Endothelial cell of umbilical vein (primary cell): Measurements from ENCODE around the gene MAP7D3. TPM values are rescaled to one million over a fixed set of nuclear protein-coding genes. Genes with fewer than 3 reads are reported as not detected.

ENCODE experiments used
- BruUV-seq: library from RNA; stranded (reverse); fragments of 400-500 nt; replicated peaks from 2 replicates; lab custom pipeline; 2021; lab: Mats Ljungman, UMichigan
- CTCF ChIA-PET: fragments of 300-600, 350-600 bp; sonication (Branson Sonifier 250); formaldehyde crosslinking; loops from one replicate; lab custom pipeline; 2021; ENCODE audit warnings: antibody characterized with exemption, inconsistent platforms; lab: Charles Lee
- POLR2A ChIA-PET: fragments of 300-600, 350-600 bp; sonication (Branson Sonifier 250); formaldehyde crosslinking; loops from one replicate; lab custom pipeline; 2021; ENCODE audit warnings: antibody characterized with exemption, inconsistent platforms; lab: Charles Lee
- DNase-seq: peaks from one replicate; pipeline ENCODE4 v3.0.0-alpha.2; 2011; ENCODE audit warnings: low read depth, low spot score
- FAIRE-seq: peaks from 2 replicates; lab custom pipeline; 2011; peaks lifted over from hg19 to GRCh38; lab: Jason Lieb, UNC
- H2AFZ ChIP-seq: 2 replicates; pipeline ENCODE4 v1.6.0; 2012; ENCODE audit warnings: low read depth, low read length, control low read depth, inconsistent platforms
- H3K27ac ChIP-seq: 2 replicates; pipeline ENCODE4 v1.5.1; 2011; ENCODE audit warnings: low read depth, mild to moderate bottlenecking, control low read depth, low read length, moderate library complexity; ENCODE audit not compliant: insufficient read depth
- H3K27me3 ChIP-seq, 2 experiments: 2 replicates each; pipeline versions ENCODE4 v1.6.0 to v1.6.1; 2011; ENCODE audit warnings: low read length in 2 of 2, mixed read lengths in 1 of 2; ENCODE audit not compliant: control insufficient read depth in 2 of 2, insufficient read depth in 2 of 2
- H3K36me3 ChIP-seq, 2 experiments: 2 replicates in 1 of 2; 3 replicates in 1 of 2; pipeline ENCODE4 v1.5.1; 2011; ENCODE audit warnings: low read length in 2 of 2, mild to moderate bottlenecking in 1 of 2, moderate library complexity in 1 of 2; ENCODE audit not compliant: control insufficient read depth in 2 of 2, insufficient read depth in 2 of 2; ENCODE audit errors: extremely low read depth in 1 of 2
- H3K4me1 ChIP-seq: 3 replicates; pipeline ENCODE4 v1.5.1; 2011; ENCODE audit warnings: mild to moderate bottlenecking, low read length; ENCODE audit not compliant: control insufficient read depth, insufficient read depth; ENCODE audit errors: extremely low read depth
- H3K4me2 ChIP-seq: 2 replicates; pipeline ENCODE4 v1.6.1; 2011; ENCODE audit warnings: low read length, control low read depth, mixed read lengths; ENCODE audit not compliant: insufficient read depth
- H3K4me3 ChIP-seq, 3 experiments: fragments of 200-600 bp in 1 of 3; sonication (generic), shearing (Covaris generic) in 1 of 3; replicated peaks in 1 of 3; 2 replicates each; pipeline ENCODE4 v1.5.1; 2011 to 2016; ENCODE audit warnings: control low read depth in 3 of 3, low read length in 3 of 3, mild to moderate bottlenecking in 2 of 3, inconsistent platforms in 1 of 3, low read depth in 1 of 3, moderate library complexity in 1 of 3; ENCODE audit not compliant: insufficient read depth in 1 of 3
- H3K79me2 ChIP-seq: 2 replicates; pipeline ENCODE4 v1.6.0; 2012; ENCODE audit warnings: low read length, inconsistent platforms; ENCODE audit not compliant: control insufficient read depth, insufficient read depth
- H3K9ac ChIP-seq: replicated peaks from 2 replicates; pipeline ENCODE3; 2011; ENCODE audit warnings: low read length, control low read depth; ENCODE audit not compliant: insufficient read depth; ENCODE audit errors: extremely low read depth
- H3K9me1 ChIP-seq: replicated peaks from 3 replicates; pipeline ENCODE4 v1.6.0; 2011; ENCODE audit warnings: mild to moderate bottlenecking, low read length; ENCODE audit not compliant: control insufficient read depth, insufficient read depth; ENCODE audit errors: extremely low read depth
- H3K9me3 ChIP-seq: replicated peaks from 2 replicates; pipeline ENCODE4 v1.5.1; 2012; ENCODE audit warnings: low read length, inconsistent platforms; ENCODE audit not compliant: control insufficient read depth, insufficient read depth
- H4K20me1 ChIP-seq: replicated peaks from 2 replicates; pipeline ENCODE3; 2011; ENCODE audit warnings: mild to moderate bottlenecking, low read length; ENCODE audit not compliant: control insufficient read depth, insufficient read depth; ENCODE audit errors: extremely low read depth
- EZH2 ChIP-seq: IDR thresholded peaks from 2 replicates; pipeline ENCODE4 v1.6.1; 2012; ENCODE audit warnings: borderline replicate concordance, low read depth, mild to moderate bottlenecking, moderate library complexity, low read length, inconsistent platforms; ENCODE audit not compliant: severe bottlenecking
- FOS ChIP-seq: IDR thresholded peaks from 2 replicates; pipeline ENCODE4 v1.6.1; 2011; ENCODE audit warnings: mild to moderate bottlenecking, low read length, moderate library complexity, borderline replicate concordance; ENCODE audit not compliant: insufficient read depth
- GATA2 ChIP-seq: IDR thresholded peaks from 2 replicates; pipeline ENCODE4 v1.7.0; 2011; ENCODE audit warnings: low read depth, mild to moderate bottlenecking, moderate library complexity, mixed read lengths, low read length; ENCODE audit not compliant: insufficient read length, insufficient read depth
- JUN ChIP-seq: IDR thresholded peaks from 2 replicates; pipeline ENCODE4 v1.6.1; 2011; ENCODE audit warnings: borderline replicate concordance, low read depth; ENCODE audit not compliant: insufficient read length, insufficient read depth
- MYC ChIP-seq: IDR thresholded peaks from one replicate; pipeline ENCODE4 v1.6.1; 2011; ENCODE audit warnings: mild to moderate bottlenecking, low read depth, low read length
- POLR2A ChIP-seq: IDR thresholded peaks from 2 replicates; pipeline ENCODE4 v1.6.1; 2012; ENCODE audit warnings: low read depth, mild to moderate bottlenecking, control low read depth, low read length
- POLR2AphosphoS5 ChIP-seq: IDR thresholded peaks from 2 replicates; pipeline ENCODE4 v1.6.1; 2012; ENCODE audit warnings: low read depth, mild to moderate bottlenecking, control low read depth, low read length, moderate library complexity; ENCODE audit not compliant: insufficient read depth
- dilution Hi-C: fragments of 300-500 bp; cut with MboI; formaldehyde crosslinking; loops from one replicate; pipeline ENCODE4 v1.15.0; 2019; ENCODE audit warnings: low sequenced_read_pairs; ENCODE audit not compliant: extremely low pct_ligation_motif_present
- intact Hi-C: fragments of 100-400 bp; cut with micrococcal nuclease; formaldehyde crosslinking; loops from one replicate; pipeline ENCODE4 v1.10.0; 2022
- polyA plus RNA-seq, 4 experiments: library from polyadenylated mRNA; depleted of rRNA in 3 of 4; stranded (reverse) in 3 of 4; unstranded in 1 of 4; fragments of >200 nt; gene quantifications; 2 replicates each; pipeline versions ENCODE4 v1.2.1 to v1.2.3, GENCODE V29; 2011 to 2012; ENCODE audit warnings: missing spikeins in 1 of 4
- total RNA-seq: library from RNA; stranded (reverse); gene quantifications from 2 replicates; pipeline ENCODE4 v1.2.3, GENCODE V29; 2021
- TF ChIP-seq, protein P1 (sequence below): IDR thresholded peaks from 2 replicates; pipeline ENCODE4 v1.6.1; 2011; ENCODE audit not compliant: insufficient read depth, insufficient read length
- TF ChIP-seq, protein P2 (sequence below), 2 donors: IDR thresholded peaks; 1 replicate in 1 of 2; 2 replicates in 1 of 2; pipeline ENCODE4 v1.5.1; 2011; ENCODE audit warnings: low read length in 2 of 2, mild to moderate bottlenecking in 2 of 2, moderate library complexity in 2 of 2, control low read depth in 1 of 2, inconsistent platforms in 1 of 2, low read depth in 1 of 2; ENCODE audit not compliant: insufficient read depth in 1 of 2; ENCODE audit errors: extremely low read depth in 1 of 2

The MAP7D3 gene
- total and polyA plus RNA-seq, 2 donors (not counting 3 experiments of a cell fraction or from before 2014, with no cell fraction given): 6.5 to 22.8 TPM

DNA sequence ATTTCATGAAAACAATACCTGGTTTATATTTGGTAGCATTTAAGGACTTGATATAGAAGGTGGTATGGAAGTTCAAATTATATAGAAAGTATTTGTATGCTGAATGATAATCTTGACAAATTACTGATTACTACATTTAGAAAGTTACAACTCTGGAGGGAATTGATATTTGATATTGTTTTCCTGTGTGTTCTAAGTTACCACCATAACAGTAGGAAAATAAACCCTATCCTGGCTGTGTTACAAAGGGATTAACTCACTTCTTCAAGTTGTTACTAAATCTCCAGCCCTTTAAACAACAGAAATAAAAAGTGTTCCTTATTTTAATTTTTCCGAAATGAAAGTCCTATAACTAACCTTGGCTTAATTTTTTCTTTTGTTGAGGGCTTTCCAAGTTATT lies 67.3 kb downstream of the MAP7D3 start:
- CTCF ChIA-PET: interaction anchor here (1.7 kb wide), 1 partner anchor 156 kb away, joined by 5 read pairs; no protein-coding TSS in a partner anchor
- dilution Hi-C loops (no loop called here), intact Hi-C loops (loop anchor here (2.0 kb wide), 1 partner anchor 13 kb away; no protein-coding TSS in a partner anchor)
- peak; percentile 38 for FAIRE-seq
- H3K4me1 ChIP-seq: peaks cover 17% of the 10 kb centered on the region
- POLR2A ChIA-PET: no interaction called here
- DNase-seq: no peak
- no peak overlapping the region for H3K4me2 ChIP-seq
- H4K20me1 ChIP-seq: no peaks in the 10 kb centered on the region
- H3K79me2 ChIP-seq: no peaks in the 10 kb centered on the region
- H3K27ac ChIP-seq: no peak overlapping the region
- no peaks in the 10 kb centered on the region for H3K9me1 ChIP-seq
- H2AFZ ChIP-seq: no peak overlapping the region
- no peak overlapping the region for H3K9ac ChIP-seq
- H3K4me3 ChIP-seq: no peak overlapping the region
- TF ChIP-seq, protein P1, sequence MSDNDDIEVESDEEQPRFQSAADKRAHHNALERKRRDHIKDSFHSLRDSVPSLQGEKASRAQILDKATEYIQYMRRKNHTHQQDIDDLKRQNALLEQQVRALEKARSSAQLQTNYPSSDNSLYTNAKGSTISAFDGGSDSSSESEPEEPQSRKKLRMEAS: no peak
- TF ChIP-seq POLR2A (no peak), FOS (no peak), JUN (no peak), MYC (no peak), POLR2AphosphoS5 (no peak), GATA2 (no peak), EZH2 (no peak)
- TF ChIP-seq, protein P2, sequence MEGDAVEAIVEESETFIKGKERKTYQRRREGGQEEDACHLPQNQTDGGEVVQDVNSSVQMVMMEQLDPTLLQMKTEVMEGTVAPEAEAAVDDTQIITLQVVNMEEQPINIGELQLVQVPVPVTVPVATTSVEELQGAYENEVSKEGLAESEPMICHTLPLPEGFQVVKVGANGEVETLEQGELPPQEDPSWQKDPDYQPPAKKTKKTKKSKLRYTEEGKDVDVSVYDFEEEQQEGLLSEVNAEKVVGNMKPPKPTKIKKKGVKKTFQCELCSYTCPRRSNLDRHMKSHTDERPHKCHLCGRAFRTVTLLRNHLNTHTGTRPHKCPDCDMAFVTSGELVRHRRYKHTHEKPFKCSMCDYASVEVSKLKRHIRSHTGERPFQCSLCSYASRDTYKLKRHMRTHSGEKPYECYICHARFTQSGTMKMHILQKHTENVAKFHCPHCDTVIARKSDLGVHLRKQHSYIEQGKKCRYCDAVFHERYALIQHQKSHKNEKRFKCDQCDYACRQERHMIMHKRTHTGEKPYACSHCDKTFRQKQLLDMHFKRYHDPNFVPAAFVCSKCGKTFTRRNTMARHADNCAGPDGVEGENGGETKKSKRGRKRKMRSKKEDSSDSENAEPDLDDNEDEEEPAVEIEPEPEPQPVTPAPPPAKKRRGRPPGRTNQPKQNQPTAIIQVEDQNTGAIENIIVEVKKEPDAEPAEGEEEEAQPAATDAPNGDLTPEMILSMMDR (IDR thresholded peaks at IDR 0.05; ENCODE audit: extremely low read depth in 1 of 2, insufficient read depth in 1 of 2, low read depth in 1 of 2, low read length in 2 of 2): no peak
- H3K36me3 ChIP-seq: no peaks in the 10 kb centered on the region
- no peaks in the 10 kb centered on the region for H3K9me3 ChIP-seq
- no TSS peak for BruUV-seq
- H3K27me3 ChIP-seq: no peaks in the 10 kb centered on the region
